Measurements from ENCODE around the gene SECISBP2.
A peak's percentile ranks its signal among the peaks of the same experiment; 100 is the strongest.

The SECISBP2 gene

GRCh38 chr9:89309608-89310474 lies 8.5 kb upstream of the SECISBP2 start:
- WGBS (ENCODE audit: insufficient coverage, insufficient read length), result no CpG with 5 or more reads among the region's 23 CpGs

GRCh38 chr9:89310475-89311345 lies 7.6 kb upstream of the SECISBP2 start, which contains the start of gene CKS2:
CKS2 (plus strand) TSS chr9:89311195; CDS start chr9:89311293, 98 bp downstream.
- H3K27ac ChIP-seq (ENCODE audit: low read length), result no peak within 1 kb of the TSS
- peak within 1 kb of the TSS; percentile 85 for H3K4me3 ChIP-seq (ENCODE audit: low read length)
- H3K27me3 ChIP-seq (ENCODE audit: control insufficient read depth, insufficient read depth, low read length), result no peaks in the 10 kb centered on the region
- WGBS (ENCODE audit: insufficient coverage, insufficient read length), result no CpG with 5 or more reads among the region's 86 CpGs
- H3K36me3 ChIP-seq (ENCODE audit: control insufficient read depth, insufficient read depth, low read length), result no peaks in the 10 kb centered on the region; the same call in 1 of the 2 replicates
- DNase-seq (ENCODE audit: low read depth, low spot score), result peak; percentile 100
- H3K9me3 ChIP-seq (ENCODE audit: control insufficient read depth, insufficient read depth, low read length), result no peaks in the 10 kb centered on the region
- H3K4me1 ChIP-seq (ENCODE audit: control insufficient read depth, insufficient read depth, low read length), result no peaks in the 10 kb centered on the region

More at GRCh38 chr9:89309608-89310474, 8.5 kb upstream of the SECISBP2 start:
- DNase-seq (ENCODE audit: low read depth, low spot score), result no peak
- no peaks in the 10 kb centered on the region for H3K27me3 ChIP-seq (ENCODE audit: control insufficient read depth, insufficient read depth, low read length)
- no peaks in the 10 kb centered on the region for H3K9me3 ChIP-seq (ENCODE audit: control insufficient read depth, insufficient read depth, low read length)
- H3K27ac ChIP-seq (ENCODE audit: low read length), result no peak overlapping the region
- peak overlapping the region; percentile 85 for H3K4me3 ChIP-seq (ENCODE audit: low read length)
- H3K4me1 ChIP-seq (ENCODE audit: control insufficient read depth, insufficient read depth, low read length), result no peaks in the 10 kb centered on the region
- no peaks in the 10 kb centered on the region for H3K36me3 ChIP-seq (ENCODE audit: control insufficient read depth, insufficient read depth, low read length)

GRCh38 chr9:89311346-89312221 lies 6.7 kb upstream of the SECISBP2 start:
- Histone ChIP-seq H3K27me3 (ENCODE audit: control insufficient read depth, insufficient read depth, low read length) (no peaks in the 10 kb centered on the region), H3K27ac (ENCODE audit: low read length) (no peak overlapping the region), H3K4me3 (ENCODE audit: low read length) (peak overlapping the region; percentile 66), H3K4me1 (ENCODE audit: control insufficient read depth, insufficient read depth, low read length) (no peaks in the 10 kb centered on the region), H3K36me3 (ENCODE audit: control insufficient read depth, insufficient read depth, low read length) (no peaks in the 10 kb centered on the region; the same call in 1 of the 2 replicates), H3K9me3 (ENCODE audit: control insufficient read depth, insufficient read depth, low read length) (no peaks in the 10 kb centered on the region)
- WGBS (ENCODE audit: insufficient coverage, insufficient read length), result no CpG with 5 or more reads among the region's 54 CpGs
- no peak for DNase-seq (ENCODE audit: low read depth, low spot score)

- Histone ChIP-seq H3K4me1 (ENCODE audit: control insufficient read depth, insufficient read depth, low read length) (no peaks in the 10 kb centered on the region), H3K27ac (ENCODE audit: low read length) (no peak overlapping the region), H3K9me3 (ENCODE audit: control insufficient read depth, insufficient read depth, low read length) (no peaks in the 10 kb centered on the region), H3K36me3 (ENCODE audit: control insufficient read depth, insufficient read depth, low read length) (peaks cover 3% of the 10 kb centered on the region; the same call in 1 of the 2 replicates), H3K27me3 (ENCODE audit: control insufficient read depth, insufficient read depth, low read length) (no peaks in the 10 kb centered on the region), H3K4me3 (ENCODE audit: low read length) (peak overlapping the region; percentile 66; the same call in 1 of the 2 replicates)
- no CpG with 5 or more reads among the region's 8 CpGs for WGBS (ENCODE audit: insufficient coverage, insufficient read length)
- DNase-seq (ENCODE audit: low read depth, low spot score), result no peak
Observed at GRCh38 chr9:89312222-89312571, 6.1 kb upstream of the SECISBP2 start.

- Histone ChIP-seq H3K4me3 (ENCODE audit: low read length) (peak overlapping the region; percentile 17; the same call in 1 of the 2 replicates), H3K36me3 (ENCODE audit: control insufficient read depth, insufficient read depth, low read length) (peaks cover 7% of the 10 kb centered on the region; the same call in 1 of the 2 replicates), H3K4me1 (ENCODE audit: control insufficient read depth, insufficient read depth, low read length) (no peaks in the 10 kb centered on the region), H3K27ac (ENCODE audit: low read length) (no peak overlapping the region), H3K27me3 (ENCODE audit: control insufficient read depth, insufficient read depth, low read length) (no peaks in the 10 kb centered on the region), H3K9me3 (ENCODE audit: control insufficient read depth, insufficient read depth, low read length) (no peaks in the 10 kb centered on the region)
- no CpG with 5 or more reads among the region's 1 CpG for WGBS (ENCODE audit: insufficient coverage, insufficient read length)
- DNase-seq (ENCODE audit: low read depth, low spot score), result no peak
Observed at GRCh38 chr9:89313842-89314241, 4.5 kb upstream of the SECISBP2 start.

- no peak for DNase-seq (ENCODE audit: low read depth, low spot score)
- WGBS (ENCODE audit: insufficient coverage, insufficient read length), result no CpG with 5 or more reads among the region's 1 CpG
- peaks cover 7% of the 10 kb centered on the region; the same call in 1 of the 2 replicates for H3K36me3 ChIP-seq (ENCODE audit: control insufficient read depth, insufficient read depth, low read length)
- no peak overlapping the region for H3K27ac ChIP-seq (ENCODE audit: low read length)
- H3K9me3 ChIP-seq (ENCODE audit: control insufficient read depth, insufficient read depth, low read length), result no peaks in the 10 kb centered on the region
- no peak overlapping the region for H3K4me3 ChIP-seq (ENCODE audit: low read length)
- no peaks in the 10 kb centered on the region for H3K4me1 ChIP-seq (ENCODE audit: control insufficient read depth, insufficient read depth, low read length)
- H3K27me3 ChIP-seq (ENCODE audit: control insufficient read depth, insufficient read depth, low read length), result no peaks in the 10 kb centered on the region
Observed at GRCh38 chr9:89314955-89315354, 3.3 kb upstream of the SECISBP2 start.

GRCh38 chr9:89315482-89315881 lies 2.8 kb upstream of the SECISBP2 start:
- H3K36me3 ChIP-seq (ENCODE audit: control insufficient read depth, insufficient read depth, low read length), result peaks cover 7% of the 10 kb centered on the region; the same call in 1 of the 2 replicates
- no peaks in the 10 kb centered on the region for H3K27me3 ChIP-seq (ENCODE audit: control insufficient read depth, insufficient read depth, low read length)
- no peak overlapping the region for H3K4me3 ChIP-seq (ENCODE audit: low read length)
- H3K4me1 ChIP-seq (ENCODE audit: control insufficient read depth, insufficient read depth, low read length), result no peaks in the 10 kb centered on the region
- H3K9me3 ChIP-seq (ENCODE audit: control insufficient read depth, insufficient read depth, low read length), result no peaks in the 10 kb centered on the region
- no peak for DNase-seq (ENCODE audit: low read depth, low spot score)
- H3K27ac ChIP-seq (ENCODE audit: low read length), result no peak overlapping the region

GRCh38 chr9:89317282-89317681 lies 1.0 kb upstream of the SECISBP2 start:
- Histone ChIP-seq H3K9me3 (ENCODE audit: control insufficient read depth, insufficient read depth, low read length) (no peaks in the 10 kb centered on the region), H3K27me3 (ENCODE audit: control insufficient read depth, insufficient read depth, low read length) (no peaks in the 10 kb centered on the region), H3K4me1 (ENCODE audit: control insufficient read depth, insufficient read depth, low read length) (no peaks in the 10 kb centered on the region), H3K36me3 (ENCODE audit: control insufficient read depth, insufficient read depth, low read length) (peaks cover 7% of the 10 kb centered on the region; the same call in 1 of the 2 replicates), H3K27ac (ENCODE audit: low read length) (no peak overlapping the region), H3K4me3 (ENCODE audit: low read length) (no peak overlapping the region)
- DNase-seq (ENCODE audit: low read depth, low spot score), result no peak
- WGBS (ENCODE audit: insufficient coverage, insufficient read length), result no CpG with 5 or more reads among the region's 4 CpGs

GRCh38 chr9:89319015-89319905 lies 960 bp downstream of the SECISBP2 start:
- peak overlapping the region; percentile 89; the same call in 1 of the 2 replicates for H3K4me3 ChIP-seq (ENCODE audit: low read length)
- no peaks in the 10 kb centered on the region for H3K9me3 ChIP-seq (ENCODE audit: control insufficient read depth, insufficient read depth, low read length)
- no peak overlapping the region for H3K27ac ChIP-seq (ENCODE audit: low read length)
- peaks cover 7% of the 10 kb centered on the region; the same call in 1 of the 2 replicates for H3K36me3 ChIP-seq (ENCODE audit: control insufficient read depth, insufficient read depth, low read length)
- no peak for DNase-seq (ENCODE audit: low read depth, low spot score)
- no CpG with 5 or more reads among the region's 13 CpGs for WGBS (ENCODE audit: insufficient coverage, insufficient read length)
- no peaks in the 10 kb centered on the region for H3K4me1 ChIP-seq (ENCODE audit: control insufficient read depth, insufficient read depth, low read length)
- no peaks in the 10 kb centered on the region for H3K27me3 ChIP-seq (ENCODE audit: control insufficient read depth, insufficient read depth, low read length)

Data from iPS DF 6.9 (cell line).